Colonic mucosa (tissue), 4 donors: Measurements from ENCODE around the gene ACTR8. TPM values are rescaled to one million over a fixed set of nuclear protein-coding genes. Genes with fewer than 3 reads are reported as not detected.

Experiments used
- DNase-seq: peaks from one replicate; pipeline ENCODE4 v3.0.0-alpha.2; 2020
- H3K27ac ChIP-seq: fragments of 200-600 bp; one replicate; pipeline ENCODE4 v1.8.0; 2021
- H3K27me3 ChIP-seq: fragments of 200-600 bp; one replicate; pipeline ENCODE4 v1.8.0; 2021
- H3K36me3 ChIP-seq: fragments of 200-600 bp; one replicate; pipeline ENCODE4 v1.8.0; 2021
- H3K4me1 ChIP-seq: fragments of 200-600 bp; one replicate; pipeline ENCODE4 v1.8.0; 2021; ENCODE audit warnings: mild to moderate bottlenecking
- H3K4me3 ChIP-seq: fragments of 200-600 bp; one replicate; pipeline ENCODE4 v1.8.0; 2021
- H3K9ac ChIP-seq, 2 donors: one replicate each; pipeline ENCODE4 v1.7.0; 2013; ENCODE audit warnings: control low read depth in 2 of 2, low read depth in 2 of 2, low read length in 2 of 2
- H3K9me3 ChIP-seq: fragments of 200-600 bp; one replicate; pipeline ENCODE4 v1.8.0; 2021
- intact Hi-C: fragments of 100-400 bp; cut with DNase I; formaldehyde crosslinking; loops from one replicate; pipeline ENCODE4 v1.14.1; 2022
- total RNA-seq, 2 donors: library from RNA; stranded (reverse); fragmentation: NEBNext Ultra II Directional in 1 of 2; extraction: Animal tissue kit (Norgen Biotek cat#: 25700) in 1 of 2; gene quantifications; one replicate each; pipeline ENCODE4 v1.2.1, GENCODE V29; 2021
- TF ChIP-seq, protein P1 (sequence below): fragments of 200-600 bp; IDR thresholded peaks from one replicate; pipeline ENCODE4 v1.8.0; 2022; ENCODE audit warnings: antibody characterized with exemption, mild to moderate bottlenecking
- donor health status: healthy.
- donor health status: DM: no; HTN: no; CAD: no.
- donor health status: DM: no; HTN: no; CAD: no.

The ACTR8 gene
- total RNA-seq, 2 donors from 2014 or later = 31.4 to 35.0 TPM

DNA sequence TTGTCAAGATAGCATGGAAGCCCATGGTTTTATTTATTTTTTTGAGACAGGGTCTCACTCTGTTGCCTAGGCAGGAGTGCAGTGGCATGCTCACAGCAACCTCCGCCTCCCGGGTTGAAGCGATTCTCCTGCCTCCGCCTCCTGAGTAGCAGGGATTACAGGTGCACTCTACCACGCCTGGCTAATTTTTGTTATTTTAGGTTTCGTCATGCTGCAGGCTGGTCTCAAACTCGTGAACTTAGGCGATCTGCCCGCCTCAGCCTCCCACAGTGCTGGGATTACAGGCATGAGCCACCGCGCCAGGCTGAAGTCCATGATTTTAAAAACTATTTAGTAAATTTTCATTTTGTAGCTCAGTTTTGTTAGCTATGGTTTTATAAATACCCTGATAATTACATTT, 2.7 kb upstream of the ACTR8 start:
- H3K9ac ChIP-seq = no peak overlapping the region
- H3K27me3 ChIP-seq = no peaks in the 10 kb centered on the region
- H3K36me3 ChIP-seq = peaks cover 4% of the 10 kb centered on the region
- no peaks in the 10 kb centered on the region for H3K4me1 ChIP-seq
- TF ChIP-seq, protein P1, sequence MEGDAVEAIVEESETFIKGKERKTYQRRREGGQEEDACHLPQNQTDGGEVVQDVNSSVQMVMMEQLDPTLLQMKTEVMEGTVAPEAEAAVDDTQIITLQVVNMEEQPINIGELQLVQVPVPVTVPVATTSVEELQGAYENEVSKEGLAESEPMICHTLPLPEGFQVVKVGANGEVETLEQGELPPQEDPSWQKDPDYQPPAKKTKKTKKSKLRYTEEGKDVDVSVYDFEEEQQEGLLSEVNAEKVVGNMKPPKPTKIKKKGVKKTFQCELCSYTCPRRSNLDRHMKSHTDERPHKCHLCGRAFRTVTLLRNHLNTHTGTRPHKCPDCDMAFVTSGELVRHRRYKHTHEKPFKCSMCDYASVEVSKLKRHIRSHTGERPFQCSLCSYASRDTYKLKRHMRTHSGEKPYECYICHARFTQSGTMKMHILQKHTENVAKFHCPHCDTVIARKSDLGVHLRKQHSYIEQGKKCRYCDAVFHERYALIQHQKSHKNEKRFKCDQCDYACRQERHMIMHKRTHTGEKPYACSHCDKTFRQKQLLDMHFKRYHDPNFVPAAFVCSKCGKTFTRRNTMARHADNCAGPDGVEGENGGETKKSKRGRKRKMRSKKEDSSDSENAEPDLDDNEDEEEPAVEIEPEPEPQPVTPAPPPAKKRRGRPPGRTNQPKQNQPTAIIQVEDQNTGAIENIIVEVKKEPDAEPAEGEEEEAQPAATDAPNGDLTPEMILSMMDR = no peak
- H3K9me3 ChIP-seq = no peaks in the 10 kb centered on the region
- intact Hi-C loops = no loop called here
- H3K27ac ChIP-seq = no peak overlapping the region
- no peak overlapping the region for H3K4me3 ChIP-seq
- no peak for DNase-seq

- no peak overlapping the region for H3K4me3 ChIP-seq
Measured at GRCh38 chr3:53883008-53883407, 1.1 kb upstream of the ACTR8 start.

DNA sequence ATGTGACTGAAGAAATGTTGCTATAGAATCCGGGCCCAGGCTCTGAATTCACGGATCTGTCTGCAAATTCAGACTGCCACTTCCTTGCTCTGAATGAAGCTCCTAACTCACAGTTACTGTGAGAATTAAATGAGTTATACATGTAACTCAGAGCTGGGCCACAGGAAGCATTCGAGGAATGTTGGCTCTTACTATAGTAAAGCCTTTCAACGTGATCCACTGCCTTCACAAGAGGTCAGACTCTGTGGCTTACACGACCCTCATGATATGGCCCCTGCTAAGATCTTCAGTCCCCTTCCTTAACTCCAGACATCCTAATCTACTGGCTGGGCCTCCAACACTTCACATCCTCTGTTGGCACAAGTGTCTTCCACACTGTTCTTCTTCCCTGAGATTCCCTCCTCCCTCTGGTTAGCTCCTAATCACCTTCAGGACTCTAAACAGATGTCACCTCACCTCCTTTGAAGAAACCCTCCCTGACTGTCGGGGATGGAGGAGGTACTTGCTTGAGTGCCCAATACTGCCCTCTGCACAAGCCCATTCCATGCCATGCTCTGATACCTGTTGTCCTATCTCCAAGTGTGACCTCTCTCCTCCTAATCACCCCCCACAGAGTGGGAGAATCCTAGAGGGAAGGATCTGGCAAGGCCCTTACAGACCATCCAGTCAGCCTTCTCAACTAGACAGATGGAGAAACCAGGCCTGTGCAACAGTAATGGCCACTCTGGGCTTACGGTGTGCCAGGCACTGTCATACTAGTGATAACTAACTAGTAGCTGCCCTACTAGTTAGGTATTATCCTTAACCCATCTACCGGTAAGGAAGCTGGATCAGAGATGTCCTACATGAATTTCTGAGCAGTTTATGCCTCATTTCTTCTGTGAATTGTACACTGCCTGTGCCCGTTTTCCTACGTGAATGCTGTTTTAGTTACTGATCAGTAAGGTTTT, 1.3 kb downstream of the ACTR8 start:
- Histone ChIP-seq H3K4me3 (peak overlapping the region; percentile 71), H3K36me3 (peaks cover 6% of the 10 kb centered on the region), H3K9me3 (no peaks in the 10 kb centered on the region), H3K9ac (peak overlapping the region; percentile 78 to 91), H3K4me1 (no peaks in the 10 kb centered on the region), H3K27me3 (no peaks in the 10 kb centered on the region), H3K27ac (no peak overlapping the region)
- DNase-seq = no peak
- intact Hi-C loops = no loop called here
- TF ChIP-seq, protein P1 = no peak

More at GRCh38 chr3:53883008-53883407, 1.1 kb upstream of the ACTR8 start:
- Histone ChIP-seq H3K36me3 (peaks cover 4% of the 10 kb centered on the region), H3K9me3 (no peaks in the 10 kb centered on the region), H3K27ac (no peak overlapping the region), H3K9ac (no peak overlapping the region), H3K4me1 (no peaks in the 10 kb centered on the region), H3K27me3 (no peaks in the 10 kb centered on the region)
- intact Hi-C loops = no loop called here
- TF ChIP-seq, protein P1 = no peak
- no peak for DNase-seq

GRCh38 chr3:53865732-53866499, 16.0 kb downstream of the ACTR8 start:
- H3K27ac ChIP-seq = no peak overlapping the region
- DNase-seq = no peak
- no peaks in the 10 kb centered on the region for H3K4me1 ChIP-seq
- H3K9ac ChIP-seq = no peak overlapping the region
- H3K9me3 ChIP-seq = no peaks in the 10 kb centered on the region
- intact Hi-C loops = no loop called here
- H3K4me3 ChIP-seq = no peak overlapping the region
- H3K36me3 ChIP-seq = peaks cover 9% of the 10 kb centered on the region
- H3K27me3 ChIP-seq = no peaks in the 10 kb centered on the region
- TF ChIP-seq, protein P1 = no peak

- no peaks in the 10 kb centered on the region for H3K9me3 ChIP-seq
- DNase-seq = no peak
- peaks cover 6% of the 10 kb centered on the region for H3K36me3 ChIP-seq
- H3K9ac ChIP-seq = no peak overlapping the region
- no peak overlapping the region for H3K27ac ChIP-seq
- TF ChIP-seq, protein P1 = no peak
- no peak overlapping the region for H3K4me3 ChIP-seq
- no peaks in the 10 kb centered on the region for H3K27me3 ChIP-seq
- no peaks in the 10 kb centered on the region for H3K4me1 ChIP-seq
- intact Hi-C loops = no loop called here
Measured at GRCh38 chr3:53863145-53863544, 18.8 kb downstream of the ACTR8 start.
